NCI-H446 (cell line): ENCODE data around the gene AMN.
A peak's percentile ranks its signal among the peaks of the same experiment; 100 is the strongest.

Experiments
- DNase-seq, 2 experiments: peaks; one replicate each; lab custom pipeline; 2025; lab: John Stamatoyannopoulos, UW

The AMN gene

GRCh38 chr14:102927878-102928411, 5.5 kb downstream of the AMN start:
- no peak for DNase-seq

GRCh38 chr14:102928412-102929240, 6.2 kb downstream of the AMN start:
- DNase-seq = peak in 1 of 2 experiments; percentile 30

- no peak for DNase-seq
Observed at GRCh38 chr14:102929241-102930137, 7.0 kb downstream of the AMN start.

- no peak for DNase-seq
Observed at GRCh38 chr14:102930138-102930752, 7.8 kb downstream of the AMN start.

- DNase-seq = no peak
Observed at GRCh38 chr14:102930753-102931579, 8.5 kb downstream of the AMN start.

- DNase-seq = no peak
Observed at GRCh38 chr14:102931580-102932285, 9.3 kb downstream of the AMN start.

GRCh38 chr14:102932484-102933248, 10.2 kb downstream of the AMN start:
- no peak for DNase-seq

GRCh38 chr14:102933618-102934231, 11.3 kb downstream of the AMN start:
- DNase-seq = no peak

- no peak for DNase-seq
Observed at GRCh38 chr14:102935756-102936155, 13.3 kb downstream of the AMN start.

- no peak for DNase-seq
Observed at GRCh38 chr14:102937331-102938175, 15.1 kb downstream of the AMN start.

- no peak for DNase-seq
Observed at GRCh38 chr14:102938191-102938590, 15.7 kb downstream of the AMN start.

GRCh38 chr14:102939329-102939728, 16.9 kb downstream of the AMN start:
- DNase-seq = no peak

GRCh38 chr14:102939820-102940561, 17.5 kb downstream of the AMN start:
- DNase-seq = no peak

GRCh38 chr14:102940729-102941362, 18.4 kb downstream of the AMN start:
- DNase-seq = no peak

GRCh38 chr14:102941419-102942011, 19.1 kb downstream of the AMN start:
- no peak for DNase-seq

GRCh38 chr14:102942069-102942468, 19.6 kb downstream of the AMN start:
- DNase-seq = no peak

GRCh38 chr14:102943454-102943853, 21.0 kb downstream of the AMN start:
- DNase-seq = no peak
